Brain pericyte (primary cell): Measurements from ENCODE around the gene TEX26.

Experiments
- DNase-seq: peaks from one replicate; pipeline ENCODE4 v3.0.0-alpha.2; 2012; ENCODE audit warnings: low read depth, low spot score

The TEX26 gene

GRCh38 chr13:30932481-30933353 is at the start of gene TEX26:
Gene TEX26 (plus strand): TSS chr13:30932656. CDS start chr13:30932716, 60 bp downstream.
- no peak for DNase-seq

DNA sequence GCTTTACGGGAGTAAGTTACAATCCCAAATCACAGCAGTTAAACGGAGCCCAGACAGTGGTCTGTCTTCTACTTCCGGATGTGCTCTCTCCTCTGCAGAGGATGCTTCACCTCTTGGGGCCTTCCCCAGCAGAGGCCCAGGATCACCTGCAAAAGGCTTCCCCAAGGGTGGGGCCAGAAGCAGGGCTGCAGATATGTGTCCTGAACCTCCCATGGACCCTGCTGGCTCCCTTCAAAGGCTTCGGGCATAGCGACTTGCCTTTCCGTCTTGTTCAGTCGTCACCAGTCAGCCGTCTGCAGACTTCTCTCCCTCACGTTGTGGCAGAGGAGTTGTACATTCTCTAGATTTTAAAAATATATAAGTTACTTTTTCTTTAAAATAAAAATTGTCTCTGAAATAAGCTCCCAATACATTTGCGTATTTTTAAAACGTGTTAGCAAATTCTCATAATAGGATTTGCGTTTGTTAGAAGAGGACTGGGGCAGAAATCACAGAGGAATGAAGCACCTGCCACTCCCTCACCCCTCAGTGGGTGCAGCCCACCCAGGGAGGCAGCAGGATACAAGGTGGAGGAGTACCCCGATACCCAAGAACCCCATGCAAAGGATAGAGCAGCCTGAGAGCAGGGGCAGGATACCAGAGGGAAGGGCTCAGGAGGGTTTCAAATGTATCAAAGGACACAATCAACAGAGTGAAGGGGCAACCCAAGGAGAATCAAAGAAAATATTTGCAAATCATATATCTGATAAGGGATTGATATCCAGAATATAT is 49.3 kb upstream of the TEX26 start:
- DNase-seq = no peak

GRCh38 chr13:30884543-30884942 is 47.9 kb upstream of the TEX26 start:
- DNase-seq = no peak

GRCh38 chr13:30889196-30889690 is 43.2 kb upstream of the TEX26 start:
- DNase-seq = no peak

DNA sequence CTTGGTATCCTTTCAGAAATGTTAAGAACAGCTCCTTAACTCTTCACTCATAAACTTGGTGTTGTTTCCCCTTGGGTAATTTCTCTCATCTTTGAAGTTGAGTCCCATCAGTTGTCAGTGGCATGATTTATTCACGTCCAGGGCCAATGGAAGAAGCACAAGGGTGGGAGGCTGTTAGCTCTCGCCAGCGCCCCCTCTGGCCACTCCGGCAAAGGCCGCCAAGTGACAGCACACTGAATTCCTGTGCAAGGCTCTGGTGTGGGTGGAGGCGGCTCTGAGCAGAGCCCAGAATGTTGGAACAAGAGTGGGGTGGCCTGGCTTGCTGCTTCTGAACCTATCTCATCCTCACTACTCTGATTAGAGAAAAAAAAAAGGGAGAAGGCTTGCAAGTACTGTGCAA is 39.5 kb upstream of the TEX26 start:
- no peak for DNase-seq

GRCh38 chr13:30895773-30896172 is 36.7 kb upstream of the TEX26 start:
- DNase-seq = no peak

DNA sequence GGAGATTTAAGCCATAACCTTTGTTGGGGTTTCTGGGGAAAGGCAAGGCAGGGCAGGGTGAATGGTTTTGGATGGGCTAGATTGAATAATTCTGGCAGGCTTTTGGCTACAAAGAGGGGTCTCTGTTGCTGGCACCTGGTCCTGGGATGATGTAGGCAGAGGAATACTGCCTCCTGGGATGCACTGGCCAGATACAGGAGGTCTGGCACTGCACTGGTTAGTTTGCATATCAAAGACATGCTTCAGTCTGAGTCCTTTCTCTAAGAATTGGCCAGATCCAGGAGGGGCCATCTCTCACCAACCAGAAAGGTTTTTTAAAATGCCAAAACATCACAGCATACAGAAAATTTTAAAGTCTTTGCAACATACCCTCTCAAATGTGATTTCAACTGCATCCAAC is 34.4 kb upstream of the TEX26 start:
- DNase-seq = no peak

DNA sequence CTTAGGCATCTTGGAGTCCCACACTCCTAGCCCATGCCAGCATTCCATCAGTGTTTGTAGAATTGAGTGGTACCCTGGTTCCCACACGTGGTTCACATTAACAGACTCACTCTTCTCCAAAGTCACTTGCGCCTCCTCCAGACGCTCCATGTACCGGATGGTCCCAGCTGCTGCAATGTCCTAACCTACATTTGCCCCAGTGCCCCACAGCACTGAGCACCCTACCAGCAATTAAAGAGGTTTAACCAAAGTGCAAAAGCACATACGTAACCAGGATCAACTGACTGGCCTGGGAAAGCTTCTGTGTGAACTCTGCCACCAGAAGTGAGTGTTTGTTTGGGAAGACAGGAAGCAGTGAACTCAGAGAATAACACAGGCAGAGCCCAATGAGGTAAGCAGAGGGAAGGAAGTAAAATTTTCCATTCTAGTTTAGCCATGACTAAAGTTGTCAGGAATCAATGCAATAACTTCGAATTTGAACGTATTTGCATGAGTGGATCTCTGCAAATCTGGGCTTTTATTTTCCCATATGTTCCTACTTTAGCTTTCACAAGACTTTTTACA is 33.7 kb upstream of the TEX26 start:
- peak; percentile 96 for DNase-seq

DNA sequence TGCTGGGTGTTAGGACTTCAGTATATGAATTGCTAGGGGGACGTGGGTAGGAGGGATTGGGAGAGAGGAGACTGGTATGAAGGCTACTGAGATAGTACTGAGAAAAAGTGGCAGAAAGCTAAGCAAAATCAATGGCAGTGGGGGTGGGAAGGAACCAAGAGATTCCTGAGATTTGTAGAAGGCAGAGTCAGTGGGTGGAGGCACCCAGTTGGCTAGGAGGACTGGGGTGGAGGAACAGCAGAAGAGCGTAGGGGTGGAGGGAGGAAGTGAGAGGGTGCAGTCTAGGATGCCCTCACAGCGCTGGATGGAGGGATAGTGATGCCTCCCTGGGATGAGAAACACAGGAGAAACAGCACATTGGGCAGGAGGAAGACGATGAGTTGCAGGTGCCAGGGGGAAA is 32.0 kb upstream of the TEX26 start:
- DNase-seq = no peak

GRCh38 chr13:30900952-30901749 is 31.3 kb upstream of the TEX26 start:
- DNase-seq = no peak

DNA sequence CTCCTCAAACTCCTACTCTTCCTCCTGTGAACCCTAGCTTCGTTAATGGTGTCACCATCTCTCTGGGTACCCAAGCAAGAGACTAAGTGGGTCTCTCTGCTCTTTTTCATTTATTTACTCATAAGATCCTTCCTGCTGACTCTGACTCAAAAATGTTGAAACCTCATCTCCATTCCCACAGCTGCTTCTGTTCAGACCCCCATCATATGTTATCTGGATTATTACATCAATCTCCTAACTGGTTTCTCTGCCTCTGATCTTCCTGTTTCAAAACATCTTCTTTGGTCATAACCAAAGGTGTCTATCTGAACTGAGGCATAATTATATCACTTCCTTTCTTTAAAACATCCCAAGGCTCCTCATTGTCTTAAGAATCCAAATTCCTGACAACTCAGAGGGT is 28.4 kb upstream of the TEX26 start:
- DNase-seq = no peak

GRCh38 chr13:30905932-30906383 is 26.5 kb upstream of the TEX26 start, which contains the start of gene MEDAG:
Gene MEDAG (plus strand): TSS chr13:30906271. CDS start chr13:30906516, 245 bp downstream.
- DNase-seq = peak; percentile 64

DNA sequence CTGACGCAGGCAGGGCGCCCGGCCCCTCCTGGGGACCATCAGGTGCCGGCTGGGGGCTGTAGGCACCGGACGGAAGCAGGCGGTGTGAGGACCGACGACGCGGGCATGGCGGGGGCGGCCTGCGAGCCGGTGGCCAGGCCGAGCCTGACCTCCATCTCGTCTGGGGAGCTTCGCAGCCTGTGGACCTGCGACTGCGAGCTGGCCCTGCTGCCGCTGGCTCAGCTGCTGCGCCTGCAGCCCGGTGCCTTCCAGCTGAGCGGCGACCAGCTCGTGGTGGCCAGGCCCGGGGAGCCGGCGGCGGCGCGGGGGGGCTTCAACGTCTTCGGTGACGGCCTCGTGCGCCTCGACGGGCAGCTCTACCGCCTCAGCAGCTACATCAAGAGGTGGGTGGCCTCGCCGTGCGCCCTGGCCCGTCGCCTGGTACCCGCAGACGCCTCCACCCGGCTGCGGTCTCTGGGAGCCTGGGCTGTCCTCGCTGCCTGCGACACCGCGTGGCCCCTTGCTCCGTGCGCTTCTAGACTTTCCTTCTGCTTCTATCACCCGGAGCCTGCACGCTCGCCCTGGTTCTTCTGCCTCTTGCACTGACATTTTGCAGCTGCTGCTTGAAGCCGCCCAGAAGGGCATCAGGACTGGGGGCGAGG is 25.9 kb upstream of the TEX26 start:
- no peak for DNase-seq

- DNase-seq = peak; percentile 54
These were observed 25.2 kb upstream of the TEX26 start for GRCh38 chr13:30907121-30907861.

- no peak for DNase-seq
These were observed 24.0 kb upstream of the TEX26 start for GRCh38 chr13:30908416-30908980.

- DNase-seq = no peak
These were observed 21.8 kb upstream of the TEX26 start for GRCh38 chr13:30910676-30911075.

DNA sequence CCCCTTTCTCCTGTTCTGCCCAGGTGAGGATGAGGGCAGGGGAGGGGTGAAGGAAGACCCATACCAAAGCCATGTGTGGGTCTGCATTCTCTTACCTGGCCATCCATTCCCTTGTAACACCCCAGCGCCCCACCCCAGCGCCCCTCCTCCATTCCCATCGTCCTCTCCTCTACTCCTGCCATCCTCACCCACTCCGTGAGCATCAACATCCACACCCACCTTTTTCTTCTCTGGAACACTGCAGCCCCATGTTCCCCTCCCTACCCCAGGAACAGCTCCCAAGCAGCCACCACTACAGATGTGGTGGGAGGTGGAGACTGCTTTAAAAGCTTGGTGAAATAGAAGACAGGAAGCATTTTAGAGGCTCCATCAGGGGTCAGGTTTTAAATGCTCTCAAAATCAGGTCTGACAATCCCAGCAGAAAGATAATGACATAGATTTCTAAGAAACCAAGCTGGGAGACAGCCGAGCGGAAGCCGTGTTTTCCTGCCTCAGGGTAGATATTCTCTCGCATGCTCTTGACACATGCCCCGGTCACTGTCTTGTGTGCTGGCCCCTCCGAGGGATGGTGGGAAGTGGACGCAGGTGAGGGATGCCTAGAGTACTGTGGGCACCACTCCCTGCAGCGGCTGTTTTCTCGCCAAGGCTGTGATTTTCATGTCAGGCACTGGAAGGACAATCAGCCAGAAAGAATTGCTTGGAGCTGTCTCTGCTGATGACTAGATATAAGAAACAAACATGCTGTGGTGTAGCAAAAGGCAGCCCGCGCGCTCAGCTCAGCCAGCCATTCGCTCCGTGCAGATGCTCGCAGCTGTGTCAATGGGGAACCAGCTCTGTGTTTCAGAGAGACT is 16.5 kb upstream of the TEX26 start:
- no peak for DNase-seq

GRCh38 chr13:30916991-30917390 is 15.5 kb upstream of the TEX26 start:
- no peak for DNase-seq
